GM06990 (cell line): ENCODE results near the gene USP28.

Experiments used
- DNase-seq: peaks from one replicate; pipeline ENCODE4 v3.0.0-alpha.2; 2011; ENCODE audit not compliant: insufficient read length; ENCODE audit errors: extremely low read depth
- H3K27me3 ChIP-seq: replicated peaks from 2 replicates; pipeline ENCODE4 v1.6.0; 2011; ENCODE audit warnings: low read length; ENCODE audit not compliant: control insufficient read depth, insufficient read depth
- H3K36me3 ChIP-seq: 2 replicates; pipeline ENCODE4 v1.5.1; 2011; ENCODE audit warnings: low read length; ENCODE audit not compliant: control insufficient read depth, insufficient read depth
- H3K4me3 ChIP-seq: replicated peaks from 2 replicates; pipeline ENCODE4 v1.5.1; 2011; ENCODE audit warnings: low read depth, mild to moderate bottlenecking, control low read depth, low read length
- TF ChIP-seq, protein P1 (sequence below): IDR thresholded peaks from 2 replicates; pipeline ENCODE4 v1.5.1; 2011; ENCODE audit warnings: low read length, control low read depth, mild to moderate bottlenecking, inconsistent platforms; ENCODE audit not compliant: insufficient read depth, poor library complexity, severe bottlenecking

The USP28 gene

DNA sequence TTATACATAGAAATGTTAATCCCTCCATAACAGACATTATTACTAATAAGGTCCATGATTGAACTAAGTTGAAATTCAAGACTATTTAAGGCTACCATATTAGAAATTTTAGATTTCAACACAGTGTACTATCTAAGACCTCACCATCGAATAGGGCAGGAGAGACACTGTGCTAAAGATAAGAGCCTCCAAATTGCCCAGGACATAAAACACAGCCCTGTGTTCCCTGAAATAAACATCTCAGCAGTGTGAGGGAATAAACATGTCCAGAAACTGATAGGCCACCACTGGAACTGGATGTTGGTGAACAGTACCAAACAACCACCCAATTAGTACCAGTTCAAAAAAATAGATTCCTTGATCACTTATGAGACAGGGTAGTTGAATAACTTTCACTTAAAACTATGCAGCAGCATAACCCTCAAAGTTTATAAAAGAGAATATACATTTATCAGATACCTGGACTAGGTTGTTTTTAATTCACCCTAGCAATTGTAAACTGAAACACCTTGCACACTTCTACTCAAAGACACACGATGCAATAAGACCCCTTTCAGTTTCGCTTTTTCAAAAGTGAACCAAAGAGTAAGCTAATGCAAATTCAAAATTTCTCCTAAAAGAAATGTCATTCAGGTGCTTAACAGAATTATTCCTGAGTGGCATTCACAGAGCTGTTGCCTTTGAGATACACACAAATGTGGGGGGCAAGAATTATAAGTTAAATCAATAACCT, 34.3 kb downstream of the USP28 start:
- peaks cover 3% of the 10 kb centered on the region for H3K36me3 ChIP-seq
- TF ChIP-seq, protein P1, sequence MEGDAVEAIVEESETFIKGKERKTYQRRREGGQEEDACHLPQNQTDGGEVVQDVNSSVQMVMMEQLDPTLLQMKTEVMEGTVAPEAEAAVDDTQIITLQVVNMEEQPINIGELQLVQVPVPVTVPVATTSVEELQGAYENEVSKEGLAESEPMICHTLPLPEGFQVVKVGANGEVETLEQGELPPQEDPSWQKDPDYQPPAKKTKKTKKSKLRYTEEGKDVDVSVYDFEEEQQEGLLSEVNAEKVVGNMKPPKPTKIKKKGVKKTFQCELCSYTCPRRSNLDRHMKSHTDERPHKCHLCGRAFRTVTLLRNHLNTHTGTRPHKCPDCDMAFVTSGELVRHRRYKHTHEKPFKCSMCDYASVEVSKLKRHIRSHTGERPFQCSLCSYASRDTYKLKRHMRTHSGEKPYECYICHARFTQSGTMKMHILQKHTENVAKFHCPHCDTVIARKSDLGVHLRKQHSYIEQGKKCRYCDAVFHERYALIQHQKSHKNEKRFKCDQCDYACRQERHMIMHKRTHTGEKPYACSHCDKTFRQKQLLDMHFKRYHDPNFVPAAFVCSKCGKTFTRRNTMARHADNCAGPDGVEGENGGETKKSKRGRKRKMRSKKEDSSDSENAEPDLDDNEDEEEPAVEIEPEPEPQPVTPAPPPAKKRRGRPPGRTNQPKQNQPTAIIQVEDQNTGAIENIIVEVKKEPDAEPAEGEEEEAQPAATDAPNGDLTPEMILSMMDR, result no peak

GRCh38 chr11:113839842-113840241, 35.5 kb downstream of the USP28 start:
- DNase-seq, result peak; percentile 31
- peaks cover 3% of the 10 kb centered on the region for H3K36me3 ChIP-seq

More for the DNA sequence above, 34.3 kb downstream of the USP28 start:
- Histone ChIP-seq H3K4me3 (peak overlapping the region; percentile 26; the same call in 1 of the 2 replicates), H3K27me3 (no peaks in the 10 kb centered on the region)
- peak; percentile 10 for DNase-seq

GRCh38 chr11:113838005-113838404, 37.4 kb downstream of the USP28 start:
- Histone ChIP-seq H3K27me3 (no peaks in the 10 kb centered on the region), H3K4me3 (no peak overlapping the region), H3K36me3 (peaks cover 3% of the 10 kb centered on the region)
- TF ChIP-seq, protein P1, result no peak
- DNase-seq, result no peak

More at GRCh38 chr11:113839842-113840241, 35.5 kb downstream of the USP28 start:
- no peak overlapping the region for H3K4me3 ChIP-seq
- no peaks in the 10 kb centered on the region for H3K27me3 ChIP-seq
- TF ChIP-seq, protein P1, result no peak

- Histone ChIP-seq H3K36me3 (peaks cover 3% of the 10 kb centered on the region), H3K4me3 (no peak overlapping the region), H3K27me3 (no peaks in the 10 kb centered on the region)
- DNase-seq, result no peak
- TF ChIP-seq, protein P1, result no peak
Measured at GRCh38 chr11:113835306-113835705, 40.1 kb downstream of the USP28 start.

GRCh38 chr11:113833151-113833550, 42.2 kb downstream of the USP28 start:
- H3K27me3 ChIP-seq, result no peaks in the 10 kb centered on the region
- no peak overlapping the region for H3K4me3 ChIP-seq
- DNase-seq, result no peak
- H3K36me3 ChIP-seq, result peaks cover 1% of the 10 kb centered on the region
- TF ChIP-seq, protein P1, result no peak

DNA sequence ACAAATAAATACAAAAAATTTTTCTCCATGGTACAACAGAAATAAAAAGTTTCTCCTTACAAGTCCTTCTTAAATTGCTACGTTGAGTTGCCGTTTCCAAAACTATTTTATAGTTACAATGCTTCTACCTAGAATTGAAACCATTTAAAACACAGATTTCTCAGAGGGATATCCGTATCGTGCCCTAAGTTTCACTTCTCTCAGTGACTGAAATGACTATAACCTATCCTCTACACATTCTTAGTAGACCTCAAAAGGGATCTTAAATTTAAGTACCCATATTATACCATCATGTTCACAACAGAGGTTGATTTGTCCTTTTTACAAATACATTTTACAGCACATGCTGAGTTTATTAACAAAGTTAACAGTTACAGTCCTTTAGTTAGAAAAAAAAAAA, 44.1 kb downstream of the USP28 start:
- H3K36me3 ChIP-seq, result peaks cover 6% of the 10 kb centered on the region
- TF ChIP-seq, protein P1, result no peak
- no peak overlapping the region for H3K4me3 ChIP-seq
- H3K27me3 ChIP-seq, result no peaks in the 10 kb centered on the region
- peak; percentile 43 for DNase-seq
